Neural crest cell (in vitro differentiated cells): ENCODE measurements around the gene SYT3. TPM values are rescaled to one million over a fixed set of nuclear protein-coding genes. Genes with fewer than 3 reads are reported as not detected.
"Not testable (repeated sequence)": the region's sequence is repeated elsewhere in the genome, so short reads cannot be mapped to it uniquely, and the experiment has no call there.

Experiments
- DNase-seq: peaks from one replicate; pipeline ENCODE4 v3.0.0; 2021; ENCODE audit warnings: low read depth, mixed read lengths, low spot score
- H3K27ac Mint-ChIP-seq: one replicate; pipeline ENCODE4 v1.8.0; 2021; ENCODE audit warnings: mild to moderate bottlenecking, mixed read lengths; ENCODE audit not compliant: unreplicated experiment
- H3K27me3 Mint-ChIP-seq: 2 replicates; pipeline ENCODE4 v1.8.0; 2021; ENCODE audit warnings: low read depth, mild to moderate bottlenecking, mixed read lengths
- H3K36me3 Mint-ChIP-seq: 2 replicates; pipeline ENCODE4 v1.8.0; 2021; ENCODE audit warnings: low read depth, mild to moderate bottlenecking, mixed read lengths
- H3K4me1 Mint-ChIP-seq: 2 replicates; pipeline ENCODE4 v1.8.0; 2021; ENCODE audit warnings: mixed read lengths
- H3K4me3 Mint-ChIP-seq: one replicate; pipeline ENCODE4 v1.8.0; 2021; ENCODE audit warnings: mild to moderate bottlenecking, mixed read lengths
- H3K9me3 Mint-ChIP-seq: 2 replicates; pipeline ENCODE4 v1.8.0; 2021; ENCODE audit warnings: mixed read lengths
- total RNA-seq: library from RNA; stranded (reverse); gene quantifications from 2 replicates; pipeline ENCODE4 v1.2.1, GENCODE V29; 2021
- TF ChIP-seq, protein P1 (sequence below): fragments of 200-600 bp; sonication (generic); conservative IDR thresholded peaks from 2 replicates; pipeline ENCODE4 v1.5.0; 2021; ENCODE audit warnings: antibody characterized with exemption, mild to moderate bottlenecking

Gene SYT3
- total RNA-seq, 1 donor from 2014 or later, result 2.0 TPM

- H3K36me3 Mint-ChIP-seq, result no peaks in the 10 kb centered on the region
- H3K27me3 Mint-ChIP-seq, result peaks cover 13% of the 10 kb centered on the region
- no peaks in the 10 kb centered on the region for H3K9me3 Mint-ChIP-seq
- no peak overlapping the region for H3K27ac Mint-ChIP-seq
- peaks cover 4% of the 10 kb centered on the region for H3K4me1 Mint-ChIP-seq
- no peak for DNase-seq
- TF ChIP-seq, protein P1, sequence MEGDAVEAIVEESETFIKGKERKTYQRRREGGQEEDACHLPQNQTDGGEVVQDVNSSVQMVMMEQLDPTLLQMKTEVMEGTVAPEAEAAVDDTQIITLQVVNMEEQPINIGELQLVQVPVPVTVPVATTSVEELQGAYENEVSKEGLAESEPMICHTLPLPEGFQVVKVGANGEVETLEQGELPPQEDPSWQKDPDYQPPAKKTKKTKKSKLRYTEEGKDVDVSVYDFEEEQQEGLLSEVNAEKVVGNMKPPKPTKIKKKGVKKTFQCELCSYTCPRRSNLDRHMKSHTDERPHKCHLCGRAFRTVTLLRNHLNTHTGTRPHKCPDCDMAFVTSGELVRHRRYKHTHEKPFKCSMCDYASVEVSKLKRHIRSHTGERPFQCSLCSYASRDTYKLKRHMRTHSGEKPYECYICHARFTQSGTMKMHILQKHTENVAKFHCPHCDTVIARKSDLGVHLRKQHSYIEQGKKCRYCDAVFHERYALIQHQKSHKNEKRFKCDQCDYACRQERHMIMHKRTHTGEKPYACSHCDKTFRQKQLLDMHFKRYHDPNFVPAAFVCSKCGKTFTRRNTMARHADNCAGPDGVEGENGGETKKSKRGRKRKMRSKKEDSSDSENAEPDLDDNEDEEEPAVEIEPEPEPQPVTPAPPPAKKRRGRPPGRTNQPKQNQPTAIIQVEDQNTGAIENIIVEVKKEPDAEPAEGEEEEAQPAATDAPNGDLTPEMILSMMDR, result no peak
- no peak overlapping the region for H3K4me3 Mint-ChIP-seq
Observed at GRCh38 chr19:50626795-50627194, 12.9 kb downstream of the SYT3 start.

- Mint-ChIP-seq H3K27ac (no peak overlapping the region), H3K9me3 (no peaks in the 10 kb centered on the region), H3K36me3 (no peaks in the 10 kb centered on the region), H3K4me1 (peaks cover 4% of the 10 kb centered on the region), H3K4me3 (no peak overlapping the region), H3K27me3 (peaks cover 13% of the 10 kb centered on the region)
- TF ChIP-seq, protein P1, result no peak
- no peak for DNase-seq
Observed at GRCh38 chr19:50626011-50626410, 13.7 kb downstream of the SYT3 start.

DNA sequence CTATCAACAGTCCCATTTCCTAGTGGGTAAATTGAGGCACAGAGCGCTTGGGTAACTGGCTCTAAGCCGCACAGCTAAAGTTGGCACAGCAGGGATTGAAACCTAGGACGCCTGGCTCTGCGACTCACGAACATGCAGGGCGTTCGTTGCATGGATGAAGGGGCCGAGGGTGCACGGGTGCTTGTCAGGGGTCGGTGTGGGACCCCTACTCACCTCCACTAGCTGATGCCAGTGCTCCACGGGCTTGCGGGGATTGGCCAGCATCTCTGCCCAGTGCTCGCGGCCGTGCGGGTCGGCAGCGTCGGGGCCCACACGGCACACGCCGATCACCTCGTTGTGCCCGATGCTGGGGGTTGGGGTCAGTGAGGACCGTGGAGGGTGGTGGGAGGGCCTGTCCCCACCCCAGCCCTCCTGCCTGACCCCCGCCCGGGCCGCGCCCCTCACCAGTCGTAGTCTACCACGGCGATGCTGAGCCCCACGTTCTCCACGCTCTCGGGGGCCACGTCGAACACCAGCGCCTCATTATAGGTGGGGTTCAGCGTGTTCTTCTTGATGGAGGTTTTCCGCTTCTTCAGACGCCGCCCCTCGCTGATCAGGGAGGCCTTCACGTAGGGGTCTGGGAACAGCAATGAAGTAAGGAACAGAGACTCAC lies 14.6 kb downstream of the SYT3 start:
- no peak for DNase-seq
- Mint-ChIP-seq H3K27ac (no peak overlapping the region), H3K9me3 (no peaks in the 10 kb centered on the region), H3K4me3 (no peak overlapping the region), H3K4me1 (peaks cover 4% of the 10 kb centered on the region), H3K27me3 (peaks cover 10% of the 10 kb centered on the region), H3K36me3 (no peaks in the 10 kb centered on the region)
- TF ChIP-seq, protein P1, result no peak

GRCh38 chr19:50620394-50620906 lies 19.2 kb downstream of the SYT3 start:
- H3K4me1 Mint-ChIP-seq, H3K4me3 Mint-ChIP-seq, H3K9me3 Mint-ChIP-seq, H3K27me3 Mint-ChIP-seq, DNase-seq, H3K36me3 Mint-ChIP-seq, H3K27ac Mint-ChIP-seq: not testable (repeated sequence)

DNA sequence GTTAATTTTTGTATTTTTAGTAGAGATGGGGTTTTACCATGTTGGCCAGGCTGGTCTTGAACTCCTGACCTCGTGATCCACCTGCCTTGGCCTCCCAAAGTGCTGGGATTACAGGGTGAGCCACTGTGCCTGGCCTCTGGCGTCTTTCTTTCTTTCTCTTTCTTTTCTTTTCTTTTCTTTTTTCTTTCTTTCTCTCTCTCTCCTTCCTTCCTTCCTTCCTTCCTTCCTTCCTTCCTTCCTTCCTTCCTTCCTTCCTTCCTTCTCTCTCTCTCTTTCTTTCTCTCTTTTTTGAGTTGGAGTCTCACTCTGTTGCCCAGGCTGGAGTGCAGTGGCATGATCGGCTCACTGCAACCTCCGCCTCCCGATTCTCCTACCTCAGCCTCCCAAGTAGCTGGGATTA lies 20.5 kb downstream of the SYT3 start:
- H3K4me3 Mint-ChIP-seq, DNase-seq, H3K27me3 Mint-ChIP-seq, H3K4me1 Mint-ChIP-seq, H3K27ac Mint-ChIP-seq, H3K9me3 Mint-ChIP-seq, H3K36me3 Mint-ChIP-seq: not testable (repeated sequence)

GRCh38 chr19:50618379-50618778 lies 21.3 kb downstream of the SYT3 start:
- not testable (repeated sequence) for H3K27ac Mint-ChIP-seq, H3K4me3 Mint-ChIP-seq, H3K9me3 Mint-ChIP-seq, H3K36me3 Mint-ChIP-seq, DNase-seq, H3K4me1 Mint-ChIP-seq
- H3K27me3 Mint-ChIP-seq, result peaks cover 11% of the 10 kb centered on the region

GRCh38 chr19:50612504-50613404 lies 26.9 kb downstream of the SYT3 start:
- H3K27me3 Mint-ChIP-seq, result peaks cover 30% of the 10 kb centered on the region
- not testable (repeated sequence) for DNase-seq, H3K27ac Mint-ChIP-seq, H3K9me3 Mint-ChIP-seq, H3K4me1 Mint-ChIP-seq, H3K4me3 Mint-ChIP-seq, H3K36me3 Mint-ChIP-seq
